GM23248 (cell line): Measurements from ENCODE around the gene BCAP31.

Experiments
- EZH2 ChIP-seq: fragments of 200-600 bp; sonication (generic); IDR thresholded peaks from 2 replicates; pipeline ENCODE4 v1.6.1; 2018; ENCODE audit warnings: antibody characterized with exemption, mild to moderate bottlenecking; ENCODE audit not compliant: insufficient read depth, poor library complexity, severe bottlenecking
- EZH2phosphoT487 ChIP-seq: fragments of 200-600 bp; sonication (generic); IDR thresholded peaks from 2 replicates; pipeline ENCODE4 v1.6.1; 2018; ENCODE audit warnings: antibody characterized with exemption, moderate library complexity, mild to moderate bottlenecking, low read depth; ENCODE audit not compliant: insufficient read depth

DNA sequence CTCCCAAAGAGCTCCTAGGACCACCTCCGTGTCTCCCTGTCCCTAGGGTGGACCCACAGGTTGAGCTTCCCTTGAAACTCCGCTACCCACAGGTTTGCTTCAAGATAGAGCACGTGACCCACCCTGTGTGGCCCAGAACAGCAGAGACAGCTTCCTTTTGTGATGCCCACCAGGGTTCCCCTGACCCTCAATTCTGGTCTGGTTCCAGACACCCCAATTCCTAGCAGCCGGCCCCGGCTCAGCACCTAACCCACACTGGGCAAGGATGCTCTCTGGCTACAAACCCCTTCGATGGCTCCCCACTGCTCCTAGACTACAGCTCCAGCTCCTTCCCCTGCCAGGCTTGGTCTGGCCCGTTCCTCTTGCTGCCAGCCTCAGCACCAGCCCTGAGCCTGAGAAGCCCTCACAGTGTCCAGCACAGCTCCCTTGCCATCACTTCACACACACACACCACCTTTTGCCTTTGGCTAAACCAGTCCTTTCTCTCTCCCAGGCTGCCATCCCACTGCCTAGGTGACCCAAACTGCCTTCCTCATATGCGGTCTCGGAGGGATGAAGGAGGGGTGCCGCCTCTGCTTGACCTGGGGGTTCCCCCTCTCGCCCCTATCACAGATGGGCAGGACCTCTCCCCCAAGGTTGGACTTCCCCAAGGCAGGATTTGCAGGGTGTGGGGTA is 56.8 kb downstream of the BCAP31 start:
- no peak for TF ChIP-seq EZH2
- no peak for TF ChIP-seq EZH2phosphoT487
